Neural cell (in vitro differentiated cells): ENCODE data around the gene ALDH3A2. TPM values are rescaled to one million over a fixed set of nuclear protein-coding genes. Genes with fewer than 3 reads are reported as not detected.

Experiments used
- H2AFZ ChIP-seq: fragments of 200-600, 300-800 bp; sonication (generic), shearing (Covaris generic); 2 replicates; pipeline ENCODE4 v1.6.0; 2014; ENCODE audit warnings: low read depth, mild to moderate bottlenecking, antibody characterized with exemption, low read length, moderate library complexity
- H3F3A ChIP-seq: fragments of 200-600 bp; shearing (Covaris generic); 2 replicates; pipeline ENCODE4 v1.6.1; 2016; ENCODE audit warnings: mild to moderate bottlenecking, moderate library complexity, mixed read lengths, antibody characterized with exemption, low read length; ENCODE audit not compliant: insufficient read depth, poor library complexity, severe bottlenecking
- H3K27ac ChIP-seq: fragments of 200-600, 300-800 bp; sonication (generic), shearing (Covaris generic); 2 replicates; pipeline ENCODE4 v1.5.1; 2014; ENCODE audit warnings: mild to moderate bottlenecking, low read length, moderate library complexity
- H3K27me3 ChIP-seq: fragments of 300-800, 200-600 bp; sonication (generic), shearing (Covaris generic); 2 replicates; pipeline ENCODE4 v1.6.0; 2014; ENCODE audit warnings: mild to moderate bottlenecking, low read depth, low read length, moderate library complexity; ENCODE audit not compliant: insufficient read depth
- H3K36me3 ChIP-seq: fragments of 300-800, 200-600 bp; sonication (generic), shearing (Covaris generic); 2 replicates; pipeline ENCODE4 v1.5.1; 2014; ENCODE audit warnings: mild to moderate bottlenecking, antibody characterized with exemption, low read length, moderate library complexity; ENCODE audit not compliant: insufficient read depth
- H3K4me2 ChIP-seq: fragments of 300-800, 200-600 bp; sonication (generic), shearing (Covaris generic); 2 replicates; pipeline ENCODE4 v1.6.0; 2014; ENCODE audit warnings: mild to moderate bottlenecking, low read length
- H3K4me3 ChIP-seq: fragments of 300-800, 200-600 bp; sonication (generic), shearing (Covaris generic); 2 replicates; pipeline ENCODE4 v1.5.1; 2014; ENCODE audit warnings: mild to moderate bottlenecking, low read length, moderate library complexity
- H3K79me2 ChIP-seq: fragments of 200-600 bp; shearing (Covaris generic); replicated peaks from 2 replicates; pipeline ENCODE4 v1.6.0; 2014; ENCODE audit warnings: mild to moderate bottlenecking, low read length, moderate library complexity; ENCODE audit not compliant: insufficient read depth
- H3K9ac ChIP-seq: fragments of 300-800, 200-600 bp; sonication (generic), shearing (Covaris generic); 2 replicates; pipeline ENCODE4 v1.6.1; 2016; ENCODE audit warnings: mild to moderate bottlenecking, low read length, mixed read lengths
- H3K9me2 ChIP-seq: fragments of 200-600 bp; shearing (Covaris generic); 2 replicates; pipeline ENCODE4 v1.6.1; 2016; ENCODE audit warnings: mild to moderate bottlenecking, low read length, mixed read lengths; ENCODE audit not compliant: insufficient read depth
- H3K9me3 ChIP-seq: fragments of 200-600, 300-800 bp; sonication (generic), shearing (Covaris generic); 2 replicates; pipeline ENCODE4 v1.6.1; 2016; ENCODE audit warnings: mild to moderate bottlenecking, mixed run types, low read length, moderate library complexity, mixed read lengths
- H4K20me1 ChIP-seq: fragments of 200-600 bp; shearing (Covaris generic); 2 replicates; pipeline ENCODE4 v1.6.1; 2016; ENCODE audit warnings: mild to moderate bottlenecking, mixed run types; ENCODE audit not compliant: insufficient read depth
- CTCF ChIP-seq: fragments of 450-650 bp; IDR thresholded peaks from 2 replicates; pipeline ENCODE4 v1.5.1; 2014; ENCODE audit warnings: antibody characterized with exemption, mild to moderate bottlenecking, moderate library complexity; ENCODE audit not compliant: poor library complexity, severe bottlenecking
- EP300 ChIP-seq: fragments of 450-650 bp; conservative IDR thresholded peaks from 2 replicates; pipeline ENCODE4 v1.6.1; 2014; ENCODE audit warnings: antibody characterized with exemption, mild to moderate bottlenecking, moderate library complexity; ENCODE audit not compliant: poor library complexity, severe bottlenecking
- EZH2 ChIP-seq: fragments of 200-600, 300-800 bp; shearing (Covaris generic), sonication (generic); IDR thresholded peaks from 2 replicates; pipeline ENCODE4 v1.6.1; 2014; ENCODE audit warnings: antibody characterized with exemption, low read length, borderline replicate concordance, mild to moderate bottlenecking; ENCODE audit not compliant: insufficient read depth, poor library complexity, severe bottlenecking
- MXI1 ChIP-seq: fragments of 450-650 bp; conservative IDR thresholded peaks from 2 replicates; pipeline ENCODE4 v1.6.1; 2014; ENCODE audit warnings: antibody characterized with exemption, mild to moderate bottlenecking; ENCODE audit not compliant: poor library complexity, severe bottlenecking
- POLR2AphosphoS5 ChIP-seq: IDR thresholded peaks from 2 replicates; pipeline ENCODE4 v1.6.1; 2012
- RAD21 ChIP-seq: fragments of 450-650 bp; conservative IDR thresholded peaks from 2 replicates; pipeline ENCODE4 v1.6.1; 2014; ENCODE audit warnings: antibody characterized with exemption, mild to moderate bottlenecking, moderate library complexity
- TAF1 ChIP-seq: IDR thresholded peaks from 2 replicates; pipeline ENCODE4 v1.6.1; 2012; ENCODE audit warnings: low read depth
- polyA plus RNA-seq: library from polyadenylated mRNA; depleted of rRNA; stranded (reverse); fragments of >200 nt; gene quantifications from 2 replicates; pipeline ENCODE4 v1.2.3, GENCODE V29; 2014

ALDH3A2 gene
- polyA plus RNA-seq, 1 donor from 2014 or later: 51.2 TPM

GRCh38 chr17:19723964-19724363 lies 75.4 kb downstream of the ALDH3A2 start:
- Histone ChIP-seq H3K27me3 (no peaks in the 10 kb centered on the region), H3K79me2 (no peaks in the 10 kb centered on the region), H3K36me3 (no peaks in the 10 kb centered on the region), H3K9me2 (no peaks in the 10 kb centered on the region), H2AFZ (no peak overlapping the region), H3K4me3 (no peak overlapping the region), H3K9ac (no peak overlapping the region), H3K27ac (no peak overlapping the region), H4K20me1 (no peaks in the 10 kb centered on the region), H3K4me2 (no peak overlapping the region), H3K9me3 (no peaks in the 10 kb centered on the region), H3F3A (no peaks in the 10 kb centered on the region)
- no peak for TF ChIP-seq TAF1
- no peak for TF ChIP-seq CTCF
- TF ChIP-seq MXI1: no peak

DNA sequence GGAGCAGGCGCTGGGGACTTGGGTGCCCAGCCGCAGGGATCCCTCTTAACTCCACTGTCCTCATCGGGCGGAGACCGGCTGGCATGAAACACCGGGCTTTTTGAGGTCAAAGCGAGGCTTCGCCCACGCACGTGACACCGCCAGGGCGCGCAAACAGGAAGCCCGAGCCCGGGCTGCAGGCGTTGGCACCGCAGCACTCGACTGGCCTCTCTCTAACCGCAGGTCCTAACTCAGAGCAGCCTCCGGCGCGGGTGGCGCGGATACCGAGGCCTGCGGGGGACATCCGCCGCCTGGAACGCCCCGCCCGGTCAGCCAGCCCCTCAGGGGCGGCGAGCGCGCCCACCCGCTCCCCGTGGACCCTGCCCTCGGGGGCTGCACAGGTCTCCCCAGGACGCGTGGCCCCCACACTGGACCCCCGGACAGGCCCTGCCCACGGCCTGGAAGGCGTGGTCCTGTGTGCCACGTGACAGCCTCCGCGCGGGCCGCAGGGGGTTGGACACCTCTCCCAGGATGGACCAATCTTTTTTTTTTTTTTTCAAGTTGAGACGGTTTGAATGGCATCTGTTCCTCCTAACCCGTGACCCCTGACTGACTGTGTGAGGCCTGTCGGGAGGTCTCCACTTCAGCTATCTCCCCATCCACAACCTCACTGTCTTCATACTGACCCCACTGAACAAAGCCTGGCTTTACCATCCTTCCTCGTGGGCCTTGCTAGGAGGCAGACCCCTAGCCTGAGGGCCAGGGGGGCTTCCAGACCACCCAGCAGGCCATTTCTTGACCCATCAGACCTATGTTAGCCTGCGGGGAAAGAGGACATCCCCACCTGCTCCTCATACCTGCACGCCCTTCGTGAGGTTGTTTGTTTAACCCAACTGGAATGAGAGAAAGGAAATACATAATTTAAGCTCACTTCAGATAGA lies 76.2 kb downstream of the ALDH3A2 start:
- H3K9me3 ChIP-seq: no peaks in the 10 kb centered on the region
- no peaks in the 10 kb centered on the region for H3K36me3 ChIP-seq
- no peaks in the 10 kb centered on the region for H3K27me3 ChIP-seq
- no peak overlapping the region for H2AFZ ChIP-seq
- TF ChIP-seq POLR2AphosphoS5: no peak
- TF ChIP-seq EZH2: no peak
- no peak for TF ChIP-seq CTCF
- no peaks in the 10 kb centered on the region for H3K9me2 ChIP-seq
- H3F3A ChIP-seq: no peaks in the 10 kb centered on the region
- no peak overlapping the region for H3K4me2 ChIP-seq
- H3K4me3 ChIP-seq: no peak overlapping the region
- no peaks in the 10 kb centered on the region for H4K20me1 ChIP-seq
- H3K79me2 ChIP-seq: no peaks in the 10 kb centered on the region
- no peak overlapping the region for H3K9ac ChIP-seq
- H3K27ac ChIP-seq: no peak overlapping the region

DNA sequence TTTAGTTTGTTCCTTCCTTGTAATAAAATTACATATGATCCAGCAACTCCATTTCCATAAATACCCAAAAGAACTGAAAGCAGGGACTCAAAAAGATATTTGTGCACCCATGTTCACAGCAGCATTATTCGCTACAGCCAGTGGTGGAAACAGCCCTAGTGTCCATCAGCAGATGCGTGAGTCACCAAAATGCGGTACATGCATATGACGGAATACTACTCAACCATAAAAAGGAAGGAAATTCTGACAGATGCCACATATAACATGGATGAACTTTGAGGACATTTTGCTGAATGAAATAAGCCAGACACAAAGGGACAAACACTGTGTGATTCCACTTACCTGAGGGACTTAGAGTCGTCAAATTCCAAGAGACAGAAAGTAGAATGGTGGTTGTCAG lies 76.9 kb downstream of the ALDH3A2 start:
- Histone ChIP-seq H2AFZ (no peak overlapping the region), H3K9ac (no peak overlapping the region), H3K9me3 (no peaks in the 10 kb centered on the region), H3K27ac (no peak overlapping the region), H3K36me3 (no peaks in the 10 kb centered on the region), H3K9me2 (no peaks in the 10 kb centered on the region), H3K27me3 (no peaks in the 10 kb centered on the region), H3K4me2 (no peak overlapping the region), H3F3A (no peaks in the 10 kb centered on the region), H4K20me1 (no peaks in the 10 kb centered on the region), H3K79me2 (no peaks in the 10 kb centered on the region), H3K4me3 (no peak overlapping the region)
- TF ChIP-seq EP300 (no peak), RAD21 (no peak)
